GM12878 (cell line): ENCODE results near the gene CNDP2. TPM values are rescaled to one million over a fixed set of nuclear protein-coding genes. Genes with fewer than 3 reads are reported as not detected.

ENCODE experiments used
- CEBPZ ChIP-seq: fragments of 150-350 bp; IDR thresholded peaks from 2 replicates; pipeline ENCODE4 v1.6.1; 2016; ENCODE audit warnings: low read depth, low read length
- CHD2 ChIP-seq: IDR thresholded peaks from 2 replicates; pipeline ENCODE4 v1.6.1; 2011; ENCODE audit warnings: low read depth, low read length, improper control_type of control experiment, borderline replicate concordance
- EED ChIP-seq: sonication (generic); IDR thresholded peaks from 2 replicates; pipeline ENCODE4 v1.6.1; 2016; ENCODE audit warnings: antibody characterized with exemption, low read depth
- ESRRA ChIP-seq: IDR thresholded peaks from 2 replicates; pipeline ENCODE4 v1.6.1; 2012; ENCODE audit warnings: mild to moderate bottlenecking, low read length, improper control_type of control experiment
- IRF4 ChIP-seq: IDR thresholded peaks from 2 replicates; pipeline ENCODE4 v1.6.1; 2011; ENCODE audit warnings: low read depth, low read length
- RB1 ChIP-seq: fragments of 450-650 bp; formaldehyde crosslinking; IDR thresholded peaks from 2 replicates; pipeline ENCODE4 v1.6.1; 2017; ENCODE audit warnings: mild to moderate bottlenecking, borderline replicate concordance
- RCOR1 ChIP-seq: conservative IDR thresholded peaks from 2 replicates; pipeline ENCODE4 v1.6.1; 2012; ENCODE audit warnings: low read depth, low read length, improper control_type of control experiment
- TAF1 ChIP-seq: IDR thresholded peaks from 2 replicates; pipeline ENCODE4 v1.6.1; 2011; ENCODE audit warnings: mild to moderate bottlenecking, low read depth, low read length, borderline replicate concordance
- ZBED1 ChIP-seq: IDR thresholded peaks from 2 replicates; pipeline ENCODE4 v1.6.1; 2016; ENCODE audit warnings: borderline replicate concordance
- polyA plus RNA-seq, 11 experiments: library from polyadenylated mRNA; depleted of rRNA in 4 of 11; unstranded in 6 of 11; stranded (reverse) in 5 of 11; fragments of >200 nt; fragmentation: Nextera tagmentation in 4 of 11; fragmentation: Illumina TruSeq in 1 of 11; extraction: Ambion mirVana in 4 of 11; extraction: Trizol in 1 of 11; gene quantifications; 1 replicate in 1 of 11; 2 replicates in 10 of 11; pipeline versions ENCODE4 v1.2.1 to v1.2.3, GENCODE V29; 2011 to 2016; ENCODE audit warnings: inconsistent platforms in 2 of 11, missing spikeins in 2 of 11, low read depth in 1 of 11
- total RNA-seq, 4 experiments: library from RNA; depleted of rRNA in 3 of 4; stranded (reverse); fragments of >200 nt in 3 of 4; fragmentation: Illumina TruSeq in 1 of 4; extraction: Trizol in 1 of 4; gene quantifications; 2 replicates each; pipeline versions ENCODE4 v1.2.1 to v1.2.3, GENCODE V29; 2013 to 2021
- TF ChIP-seq, protein P1 (sequence below): fragments of 450-650 bp; formaldehyde crosslinking; IDR thresholded peaks from 2 replicates; pipeline ENCODE4 v1.4.0; 2020; ENCODE audit warnings: mild to moderate bottlenecking, moderate library complexity

CNDP2 gene
- total and polyA plus RNA-seq, 10 of the 15 experiments (the other 5 are each of a cell fraction or from before 2014, with no cell fraction given) = 63.5 to 213 (median 158) TPM

- TF ChIP-seq CEBPZ = no peak
- no peak for TF ChIP-seq IRF4
- TF ChIP-seq, protein P1, sequence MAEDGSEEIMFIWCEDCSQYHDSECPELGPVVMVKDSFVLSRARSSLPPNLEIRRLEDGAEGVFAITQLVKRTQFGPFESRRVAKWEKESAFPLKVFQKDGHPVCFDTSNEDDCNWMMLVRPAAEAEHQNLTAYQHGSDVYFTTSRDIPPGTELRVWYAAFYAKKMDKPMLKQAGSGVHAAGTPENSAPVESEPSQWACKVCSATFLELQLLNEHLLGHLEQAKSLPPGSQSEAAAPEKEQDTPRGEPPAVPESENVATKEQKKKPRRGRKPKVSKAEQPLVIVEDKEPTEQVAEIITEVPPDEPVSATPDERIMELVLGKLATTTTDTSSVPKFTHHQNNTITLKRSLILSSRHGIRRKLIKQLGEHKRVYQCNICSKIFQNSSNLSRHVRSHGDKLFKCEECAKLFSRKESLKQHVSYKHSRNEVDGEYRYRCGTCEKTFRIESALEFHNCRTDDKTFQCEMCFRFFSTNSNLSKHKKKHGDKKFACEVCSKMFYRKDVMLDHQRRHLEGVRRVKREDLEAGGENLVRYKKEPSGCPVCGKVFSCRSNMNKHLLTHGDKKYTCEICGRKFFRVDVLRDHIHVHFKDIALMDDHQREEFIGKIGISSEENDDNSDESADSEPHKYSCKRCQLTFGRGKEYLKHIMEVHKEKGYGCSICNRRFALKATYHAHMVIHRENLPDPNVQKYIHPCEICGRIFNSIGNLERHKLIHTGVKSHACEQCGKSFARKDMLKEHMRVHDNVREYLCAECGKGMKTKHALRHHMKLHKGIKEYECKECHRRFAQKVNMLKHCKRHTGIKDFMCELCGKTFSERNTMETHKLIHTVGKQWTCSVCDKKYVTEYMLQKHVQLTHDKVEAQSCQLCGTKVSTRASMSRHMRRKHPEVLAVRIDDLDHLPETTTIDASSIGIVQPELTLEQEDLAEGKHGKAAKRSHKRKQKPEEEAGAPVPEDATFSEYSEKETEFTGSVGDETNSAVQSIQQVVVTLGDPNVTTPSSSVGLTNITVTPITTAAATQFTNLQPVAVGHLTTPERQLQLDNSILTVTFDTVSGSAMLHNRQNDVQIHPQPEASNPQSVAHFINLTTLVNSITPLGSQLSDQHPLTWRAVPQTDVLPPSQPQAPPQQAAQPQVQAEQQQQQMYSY (CRISPR knock-in tag) = no peak
- TF ChIP-seq EED = no peak
- TF ChIP-seq ESRRA = no peak
- TF ChIP-seq ZBED1 = no peak
- TF ChIP-seq RB1 = no peak
- TF ChIP-seq CHD2 = no peak
- no peak for TF ChIP-seq RCOR1
- TF ChIP-seq TAF1 = no peak
These were observed 44.7 kb downstream of the CNDP2 start (continued) for GRCh38 chr18:74540652-74541421.
